ENCODE measurements around the gene TRPV4. TPM values are rescaled to one million over a fixed set of nuclear protein-coding genes. Genes with fewer than 3 reads are reported as not detected.

The TRPV4 gene
- total RNA-seq, 2 donors from 2014 or later = 0.59 to 0.90 TPM

- TF ChIP-seq, protein P1, sequence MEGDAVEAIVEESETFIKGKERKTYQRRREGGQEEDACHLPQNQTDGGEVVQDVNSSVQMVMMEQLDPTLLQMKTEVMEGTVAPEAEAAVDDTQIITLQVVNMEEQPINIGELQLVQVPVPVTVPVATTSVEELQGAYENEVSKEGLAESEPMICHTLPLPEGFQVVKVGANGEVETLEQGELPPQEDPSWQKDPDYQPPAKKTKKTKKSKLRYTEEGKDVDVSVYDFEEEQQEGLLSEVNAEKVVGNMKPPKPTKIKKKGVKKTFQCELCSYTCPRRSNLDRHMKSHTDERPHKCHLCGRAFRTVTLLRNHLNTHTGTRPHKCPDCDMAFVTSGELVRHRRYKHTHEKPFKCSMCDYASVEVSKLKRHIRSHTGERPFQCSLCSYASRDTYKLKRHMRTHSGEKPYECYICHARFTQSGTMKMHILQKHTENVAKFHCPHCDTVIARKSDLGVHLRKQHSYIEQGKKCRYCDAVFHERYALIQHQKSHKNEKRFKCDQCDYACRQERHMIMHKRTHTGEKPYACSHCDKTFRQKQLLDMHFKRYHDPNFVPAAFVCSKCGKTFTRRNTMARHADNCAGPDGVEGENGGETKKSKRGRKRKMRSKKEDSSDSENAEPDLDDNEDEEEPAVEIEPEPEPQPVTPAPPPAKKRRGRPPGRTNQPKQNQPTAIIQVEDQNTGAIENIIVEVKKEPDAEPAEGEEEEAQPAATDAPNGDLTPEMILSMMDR (IDR thresholded peaks at IDR 0.05) = no peak
- Histone ChIP-seq H3K27me3 (no peaks in the 10 kb centered on the region), H3K9me3 (peaks cover 0 to 4% of the 10 kb centered on the region in 2 donors), H3K36me3 (no peaks in the 10 kb centered on the region), H3K4me1 (peaks cover 0 to 18% of the 10 kb centered on the region in 2 donors), H3K27ac (no peak overlapping the region), H3K4me3 (no peak overlapping the region)
- no peak for DNase-seq (ENCODE audit: low spot score)
These were observed 69.1 kb downstream of the TRPV4 start for GRCh38 chr12:109764123-109764522.

DNA sequence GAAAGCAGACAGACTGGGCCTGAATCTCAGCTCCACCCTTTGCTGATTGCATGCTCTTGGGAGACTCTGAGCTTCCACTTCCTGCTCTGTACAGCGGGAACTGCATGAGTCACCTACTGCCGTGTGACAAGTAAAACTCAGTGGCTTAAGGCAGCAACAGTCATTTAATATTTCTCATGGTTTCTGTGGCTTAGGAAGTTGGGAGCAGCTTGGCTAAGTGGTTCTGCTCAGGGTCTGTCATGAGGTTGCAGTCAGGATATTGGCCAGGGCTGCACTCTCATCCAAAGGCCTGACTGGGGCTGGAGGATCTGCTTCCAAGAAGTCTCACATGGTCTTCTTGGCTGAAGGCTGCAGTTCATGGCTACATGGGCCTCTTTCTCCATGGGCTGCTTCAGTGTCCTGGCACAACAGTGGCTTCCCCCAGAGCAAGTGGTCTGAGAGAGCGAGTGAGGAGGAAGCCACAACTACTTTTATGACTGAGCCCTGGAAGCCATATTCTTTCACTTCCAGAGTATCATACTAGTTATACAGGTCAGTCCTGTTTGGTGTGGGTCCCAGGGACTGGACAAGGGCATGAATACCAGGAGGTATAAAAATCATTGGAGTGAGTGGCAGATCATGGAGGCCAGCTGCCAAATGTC lies 69.9 kb downstream of the TRPV4 start:
- Histone ChIP-seq H3K4me3 (no peak overlapping the region), H3K27ac (no peak overlapping the region), H3K4me1 (peaks cover 0 to 18% of the 10 kb centered on the region in 2 donors), H3K9me3 (peaks cover 0 to 4% of the 10 kb centered on the region in 2 donors), H3K27me3 (no peaks in the 10 kb centered on the region), H3K36me3 (no peaks in the 10 kb centered on the region)
- DNase-seq (ENCODE audit: low spot score) = no peak
- TF ChIP-seq, protein P1 (IDR thresholded peaks at IDR 0.05) = no peak

DNA sequence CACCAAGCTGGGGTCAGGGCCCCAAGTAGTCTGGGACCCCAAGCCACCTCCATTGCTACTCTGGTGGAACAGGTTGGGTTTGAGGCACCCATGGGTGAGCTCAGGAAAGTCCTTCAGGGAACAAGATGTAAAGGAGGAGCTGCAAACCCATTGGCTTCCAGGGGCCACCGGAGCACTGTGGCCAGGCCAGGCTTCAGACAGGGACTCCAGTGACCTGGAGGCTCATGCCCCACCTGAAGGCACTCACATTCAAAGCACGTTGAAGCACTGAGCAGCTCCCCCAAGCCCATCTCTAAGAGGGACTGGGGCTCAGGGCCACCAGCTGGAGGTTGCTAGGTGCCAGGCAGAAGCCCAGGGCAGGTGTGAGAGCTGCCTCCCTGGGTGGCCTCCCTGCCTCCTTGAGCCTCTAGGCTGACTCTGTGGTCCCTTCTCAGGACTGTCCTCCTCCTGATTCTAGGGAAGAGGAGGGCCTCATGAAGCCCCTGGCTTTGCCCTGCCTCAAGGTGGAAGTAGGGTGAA lies 70.5 kb downstream of the TRPV4 start:
- no peaks in the 10 kb centered on the region for H3K36me3 ChIP-seq
- DNase-seq (ENCODE audit: low spot score) = no peak
- no peak overlapping the region for H3K27ac ChIP-seq
- peaks cover 0 to 18% of the 10 kb centered on the region in 2 donors for H3K4me1 ChIP-seq
- H3K27me3 ChIP-seq = no peaks in the 10 kb centered on the region
- H3K9me3 ChIP-seq = peaks cover 0 to 4% of the 10 kb centered on the region in 2 donors
- H3K4me3 ChIP-seq = no peak overlapping the region
- TF ChIP-seq, protein P1 (IDR thresholded peaks at IDR 0.05) = no peak

DNA sequence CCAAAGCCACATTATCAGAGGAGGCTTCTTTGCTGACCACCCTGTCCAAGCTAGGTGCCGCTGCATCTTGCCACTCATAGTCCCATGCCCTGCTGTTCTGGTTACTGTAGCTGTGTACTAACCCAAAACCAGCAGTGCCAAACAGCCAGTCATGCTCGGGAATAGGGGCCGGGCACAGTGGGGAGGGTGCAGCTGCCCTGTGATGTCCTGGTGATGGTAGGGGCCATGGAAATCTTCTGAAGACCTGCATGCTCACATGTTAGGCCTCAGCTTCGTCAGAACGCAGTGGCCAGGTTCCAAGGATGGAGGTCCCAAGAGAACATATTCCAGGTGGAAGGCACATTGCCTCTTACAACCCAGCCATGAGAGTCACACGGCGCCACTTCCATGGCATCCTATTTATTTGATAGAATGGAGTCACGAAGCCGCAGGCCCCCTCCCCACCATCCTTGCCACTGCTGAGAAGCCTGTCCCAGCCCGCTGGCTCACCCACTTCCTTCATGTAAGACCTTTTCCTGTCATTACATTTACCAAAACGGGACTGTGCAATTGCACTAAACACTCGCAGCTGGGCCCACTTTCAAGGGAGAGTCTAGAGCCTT lies 71.0 kb downstream of the TRPV4 start:
- H3K4me1 ChIP-seq = peaks cover 0 to 18% of the 10 kb centered on the region in 2 donors
- DNase-seq (ENCODE audit: low spot score) = no peak
- H3K9me3 ChIP-seq = peaks cover 0 to 4% of the 10 kb centered on the region in 2 donors
- no peak overlapping the region for H3K4me3 ChIP-seq
- TF ChIP-seq, protein P1 (IDR thresholded peaks at IDR 0.05) = no peak
- no peak overlapping the region for H3K27ac ChIP-seq
- H3K36me3 ChIP-seq = no peaks in the 10 kb centered on the region
- H3K27me3 ChIP-seq = no peaks in the 10 kb centered on the region

GRCh38 chr12:109760930-109761921 lies 72.0 kb downstream of the TRPV4 start:
- no peak for DNase-seq (ENCODE audit: low spot score)
- Histone ChIP-seq H3K36me3 (no peaks in the 10 kb centered on the region), H3K4me3 (no peak overlapping the region), H3K27me3 (no peaks in the 10 kb centered on the region), H3K4me1 (peaks cover 0 to 18% of the 10 kb centered on the region in 2 donors), H3K27ac (no peak overlapping the region), H3K9me3 (peaks cover 0 to 11% of the 10 kb centered on the region in 2 donors)
- TF ChIP-seq, protein P1 (IDR thresholded peaks at IDR 0.05) = no peak

All from right atrium auricular region (tissue), 2 donors.